ENCODE measurements around the gene TNFAIP3. TPM values are rescaled to one million over a fixed set of nuclear protein-coding genes. Genes with fewer than 3 reads are reported as not detected.
A peak's percentile ranks its signal among the peaks of the same experiment; 100 is the strongest.

The TNFAIP3 gene
- total and polyA plus RNA-seq, 8 donors: 7.8 to 77.0 (median 12.4) TPM

DNA sequence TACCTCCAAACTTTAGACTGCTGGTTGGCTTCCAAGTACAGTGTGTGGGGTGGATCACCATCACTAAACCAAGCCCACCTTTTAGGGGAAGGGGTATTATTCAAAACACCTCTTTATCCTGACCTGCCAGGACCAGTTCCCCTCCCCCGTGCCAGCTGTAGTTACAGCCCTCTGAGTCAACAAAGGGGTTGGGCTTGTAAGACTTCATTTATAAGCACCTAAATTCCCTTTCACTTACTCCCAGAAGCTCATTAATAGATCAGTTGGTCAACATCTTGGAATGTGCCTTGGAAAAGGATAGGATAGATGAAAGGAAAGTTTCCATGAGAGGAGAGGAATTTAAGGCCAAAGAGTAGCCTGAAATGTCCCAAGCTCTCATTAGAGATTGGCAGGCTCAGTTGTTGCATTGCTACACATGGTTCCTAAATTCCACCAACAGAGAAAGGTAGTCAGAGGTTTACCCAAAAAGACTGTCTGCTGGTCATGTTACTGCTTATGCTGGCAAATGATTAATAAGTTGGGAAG lies 59.2 kb downstream of the TNFAIP3 start:
- 8 to 53% (median 30%) methylated on average over 1 of the region's 1 CpG for WGBS, 5 donors
- H3K27me3 ChIP-seq: no peaks in the 10 kb centered on the region
- no peaks in the 10 kb centered on the region for H3K9me3 ChIP-seq
- peaks cover 0 to 29% (median 7%) of the 10 kb centered on the region in 4 donors for H3K4me1 ChIP-seq
- intact Hi-C loops (cut with DNase I; ENCODE audit: low total_unique reads): no loop called here
- peak in 1 of 2 donors; percentile 71 for DNase-seq
- H3K4me3 ChIP-seq: no peak overlapping the region
- no peaks in the 10 kb centered on the region for H3K36me3 ChIP-seq
- TF ChIP-seq POLR2A (IDR thresholded peaks at IDR 0.05) (no peak), POLR2AphosphoS5 (IDR thresholded peaks at IDR 0.05) (no peak), EP300 (IDR thresholded peaks at IDR 0.05) (no peak)
- TF ChIP-seq, protein P1, sequence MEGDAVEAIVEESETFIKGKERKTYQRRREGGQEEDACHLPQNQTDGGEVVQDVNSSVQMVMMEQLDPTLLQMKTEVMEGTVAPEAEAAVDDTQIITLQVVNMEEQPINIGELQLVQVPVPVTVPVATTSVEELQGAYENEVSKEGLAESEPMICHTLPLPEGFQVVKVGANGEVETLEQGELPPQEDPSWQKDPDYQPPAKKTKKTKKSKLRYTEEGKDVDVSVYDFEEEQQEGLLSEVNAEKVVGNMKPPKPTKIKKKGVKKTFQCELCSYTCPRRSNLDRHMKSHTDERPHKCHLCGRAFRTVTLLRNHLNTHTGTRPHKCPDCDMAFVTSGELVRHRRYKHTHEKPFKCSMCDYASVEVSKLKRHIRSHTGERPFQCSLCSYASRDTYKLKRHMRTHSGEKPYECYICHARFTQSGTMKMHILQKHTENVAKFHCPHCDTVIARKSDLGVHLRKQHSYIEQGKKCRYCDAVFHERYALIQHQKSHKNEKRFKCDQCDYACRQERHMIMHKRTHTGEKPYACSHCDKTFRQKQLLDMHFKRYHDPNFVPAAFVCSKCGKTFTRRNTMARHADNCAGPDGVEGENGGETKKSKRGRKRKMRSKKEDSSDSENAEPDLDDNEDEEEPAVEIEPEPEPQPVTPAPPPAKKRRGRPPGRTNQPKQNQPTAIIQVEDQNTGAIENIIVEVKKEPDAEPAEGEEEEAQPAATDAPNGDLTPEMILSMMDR (IDR thresholded peaks at IDR 0.05): no peak
- no peak overlapping the region for H3K27ac ChIP-seq

DNA sequence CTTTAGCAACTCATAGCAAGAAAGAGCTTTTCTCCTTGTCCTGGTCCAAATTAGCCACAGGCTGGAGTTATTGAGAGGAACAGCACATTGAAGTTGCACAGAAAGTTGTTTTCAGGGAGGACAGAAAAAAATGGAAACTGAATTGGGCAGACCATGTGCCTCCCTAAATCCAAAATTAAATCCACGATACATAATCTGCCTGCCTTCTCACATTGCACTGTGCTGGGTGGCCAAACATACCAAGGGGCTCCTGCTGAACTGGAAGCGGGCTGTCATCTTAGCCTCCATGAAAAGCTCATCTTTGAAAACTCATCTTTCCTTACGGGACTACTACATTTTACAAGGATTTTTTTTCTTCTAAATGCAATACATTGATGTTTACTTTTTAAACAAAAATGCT lies 59.9 kb downstream of the TNFAIP3 start:
- WGBS, 5 donors: 90 to 97% (median 96%) methylated on average over 3 of the region's 3 CpGs
- TF ChIP-seq POLR2AphosphoS5 (IDR thresholded peaks at IDR 0.05): no peak
- TF ChIP-seq POLR2A (IDR thresholded peaks at IDR 0.05): no peak
- no peak for TF ChIP-seq EP300 (IDR thresholded peaks at IDR 0.05)
- TF ChIP-seq, protein P1 (IDR thresholded peaks at IDR 0.05): no peak
- no peaks in the 10 kb centered on the region for H3K27me3 ChIP-seq
- H3K4me3 ChIP-seq: no peak overlapping the region
- peaks cover 0 to 29% (median 7%) of the 10 kb centered on the region in 4 donors for H3K4me1 ChIP-seq
- intact Hi-C loops (cut with DNase I; ENCODE audit: low total_unique reads): no loop called here
- DNase-seq: no peak
- H3K36me3 ChIP-seq: no peaks in the 10 kb centered on the region
- no peak overlapping the region for H3K27ac ChIP-seq
- no peaks in the 10 kb centered on the region for H3K9me3 ChIP-seq

DNA sequence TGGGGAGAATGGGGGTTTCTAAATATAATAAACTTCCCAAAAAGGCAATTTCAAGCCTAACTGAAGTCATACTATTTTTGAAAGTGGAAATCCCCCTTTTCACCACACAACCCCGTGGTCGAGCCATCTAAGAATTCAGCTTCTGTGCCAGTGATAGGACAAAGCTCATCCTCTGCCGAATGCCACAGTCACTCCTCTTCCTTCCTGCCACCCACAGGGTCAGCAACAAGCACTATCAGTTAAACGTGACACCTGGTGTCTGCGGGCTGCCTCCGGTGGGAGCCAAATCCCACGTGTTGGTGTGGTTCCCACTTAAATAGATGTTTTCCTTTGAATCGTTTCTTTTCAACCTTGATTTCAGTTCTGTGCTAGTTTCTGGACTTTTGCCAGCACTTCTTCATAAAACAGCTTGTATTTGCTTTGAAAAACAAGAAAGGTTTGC lies 60.7 kb downstream of the TNFAIP3 start:
- 26 to 49% (median 42%) methylated on average over 8 of the region's 8 CpGs for WGBS, 5 donors
- peak overlapping the region in 1 of 5 donors; percentile 5 for H3K27ac ChIP-seq
- intact Hi-C loops (cut with DNase I; ENCODE audit: low total_unique reads): no loop called here

DNA sequence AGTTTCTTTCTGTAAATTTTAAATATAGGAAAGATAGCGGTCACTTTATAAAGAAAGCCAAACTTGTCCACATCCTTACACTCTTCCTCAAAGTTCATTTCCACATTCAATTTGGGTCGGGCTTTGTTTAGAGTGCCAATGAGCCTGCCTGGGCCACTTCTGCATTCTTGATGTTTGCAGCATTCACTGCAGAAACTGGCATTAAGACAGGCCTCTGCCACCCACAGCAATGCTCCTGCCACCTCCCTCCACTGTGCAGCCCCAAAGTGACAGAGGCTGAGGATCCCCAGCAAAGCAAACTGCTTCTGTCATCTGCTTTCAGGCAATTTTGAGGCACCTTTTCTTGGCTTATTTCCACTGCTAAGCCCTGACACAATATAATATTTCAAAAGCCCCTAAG lies 61.2 kb downstream of the TNFAIP3 start:
- no peaks in the 10 kb centered on the region for H3K36me3 ChIP-seq
- H3K4me3 ChIP-seq: no peak overlapping the region
- H3K27ac ChIP-seq: peak overlapping the region in 1 of 5 donors; percentile 5
- no peaks in the 10 kb centered on the region for H3K27me3 ChIP-seq
- TF ChIP-seq, protein P1 (IDR thresholded peaks at IDR 0.05): no peak
- TF ChIP-seq POLR2A (IDR thresholded peaks at IDR 0.05) (no peak), POLR2AphosphoS5 (IDR thresholded peaks at IDR 0.05) (no peak), EP300 (IDR thresholded peaks at IDR 0.05) (no peak)
- peaks cover 0 to 29% (median 7%) of the 10 kb centered on the region in 4 donors for H3K4me1 ChIP-seq
- no peak for DNase-seq
- 45 to 74% (median 61%) methylated on average over 2 of the region's 2 CpGs for WGBS, 5 donors
- H3K9me3 ChIP-seq: no peaks in the 10 kb centered on the region
- intact Hi-C loops (cut with DNase I; ENCODE audit: low total_unique reads): no loop called here

More for the DNA sequence above, 60.7 kb downstream of the TNFAIP3 start:
- no peaks in the 10 kb centered on the region for H3K27me3 ChIP-seq
- H3K36me3 ChIP-seq: no peaks in the 10 kb centered on the region
- TF ChIP-seq, protein P1 (IDR thresholded peaks at IDR 0.05): no peak
- H3K4me1 ChIP-seq: peaks cover 0 to 29% (median 7%) of the 10 kb centered on the region in 4 donors
- no peaks in the 10 kb centered on the region for H3K9me3 ChIP-seq
- H3K4me3 ChIP-seq: no peak overlapping the region
- DNase-seq: peak in 1 of 2 donors; percentile 74

All from stomach (tissue), 9 donors.